GM21526 (cell line): ENCODE results near the gene LIMS4.
"Not testable (repeated sequence)": the region's sequence is repeated elsewhere in the genome, so short reads cannot be mapped to it uniquely, and the experiment has no call there.

ENCODE experiments used
- ATAC-seq: cut with Tn5 transposase; IDR thresholded peaks from one replicate; pipeline ENCODE4 v1.9.1; 2021; ENCODE audit warnings: moderate library complexity; ENCODE audit not compliant: unreplicated experiment, low FRiP score

Gene LIMS4, protein sequence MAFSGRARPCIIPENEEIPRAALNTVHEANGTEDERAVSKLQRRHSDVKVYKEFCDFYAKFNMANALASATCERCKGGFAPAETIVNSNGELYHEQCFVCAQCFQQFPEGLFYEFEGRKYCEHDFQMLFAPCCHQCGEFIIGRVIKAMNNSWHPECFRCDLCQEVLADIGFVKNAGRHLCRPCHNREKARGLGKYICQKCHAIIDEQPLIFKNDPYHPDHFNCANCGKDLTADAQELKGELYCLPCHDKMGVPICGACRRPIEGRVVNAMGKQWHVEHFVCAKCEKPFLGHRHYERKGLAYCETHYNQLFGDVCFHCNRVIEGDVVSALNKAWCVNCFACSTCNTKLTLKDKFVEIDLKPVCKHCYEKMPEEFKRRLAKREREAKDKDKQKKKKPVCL

DNA sequence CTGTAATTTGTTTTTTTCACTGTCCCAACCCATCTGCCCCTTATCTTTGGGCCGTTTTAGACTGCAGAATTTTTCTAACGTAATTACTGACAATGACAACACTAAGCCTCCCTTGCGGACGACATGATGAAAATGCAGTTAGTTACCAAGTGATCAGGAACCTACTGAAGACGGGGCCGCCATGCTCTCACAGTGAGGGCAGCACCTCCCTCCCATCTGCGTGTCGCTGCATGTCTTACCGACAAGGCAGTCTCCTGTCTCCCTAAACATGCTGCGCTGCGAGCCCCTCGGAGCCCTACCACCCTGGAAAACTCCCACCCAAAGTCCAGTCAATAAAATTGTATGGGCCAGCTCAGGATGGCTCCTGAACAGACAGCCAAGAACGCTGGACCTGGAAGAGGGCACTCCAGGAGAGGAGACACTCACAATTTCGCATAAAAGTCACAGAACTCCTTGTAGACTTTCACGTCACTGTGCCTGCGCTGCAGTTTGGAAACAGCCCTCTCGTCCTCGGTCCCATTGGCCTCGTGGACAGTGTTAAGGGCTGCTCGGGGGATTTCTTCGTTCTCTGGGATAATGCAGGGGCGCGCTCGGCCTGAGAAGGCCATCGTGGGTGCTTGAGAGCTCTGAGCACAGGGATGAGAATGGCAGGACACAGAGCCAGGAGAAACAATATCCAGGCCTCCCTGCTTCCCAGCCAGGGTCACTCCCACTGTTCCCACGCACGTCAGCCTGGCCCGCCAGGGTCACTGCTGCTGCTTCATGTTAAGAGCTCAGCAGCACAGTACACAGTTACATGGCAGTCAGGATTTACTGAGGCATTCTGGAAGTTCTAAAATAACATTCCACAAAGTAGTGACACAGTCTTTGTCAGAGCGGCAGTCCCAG is at the start of gene LIMS4:
Gene LIMS4, minus strand, starts transcription at position 646 of the 888 bp plus-strand sequence. Its CDS starts 38 bp downstream, at position 608.
- ATAC-seq, result not testable (repeated sequence)

DNA sequence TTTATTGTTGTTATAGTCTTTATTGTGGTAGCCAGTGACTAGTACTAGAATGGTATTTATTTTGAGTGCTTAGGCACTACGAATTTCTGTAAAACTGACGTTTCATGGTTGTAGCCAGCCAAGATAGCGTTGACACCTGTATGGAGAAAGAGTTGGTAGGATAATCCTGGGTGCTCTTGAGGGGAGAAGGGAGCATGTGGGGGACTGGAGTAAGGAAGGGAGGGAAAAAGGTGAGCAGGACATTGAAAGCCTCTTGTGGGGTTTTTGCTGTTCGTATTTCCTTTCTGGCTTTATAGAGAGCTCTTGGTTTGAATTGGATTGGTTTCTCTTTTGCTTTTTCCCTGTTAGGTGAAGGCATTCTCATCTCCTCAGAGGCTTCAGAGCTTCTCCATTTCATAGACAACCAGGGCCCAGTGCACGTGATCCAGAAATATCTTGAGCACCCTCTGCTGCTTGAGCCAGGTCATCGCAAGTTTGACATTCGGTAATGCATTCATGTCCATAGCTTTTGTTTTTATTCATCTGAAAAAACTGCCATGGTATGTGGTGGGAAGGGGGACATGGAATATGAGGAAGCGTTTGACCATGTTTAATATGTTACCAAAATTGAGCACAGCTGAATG is 27.2 kb upstream of the LIMS4 start:
- ATAC-seq, result not testable (repeated sequence)

GRCh38 chr2:110496027-110496426 is 23.4 kb upstream of the LIMS4 start:
- ATAC-seq, result not testable (repeated sequence)

GRCh38 chr2:110494488-110494887 is 21.9 kb upstream of the LIMS4 start:
- not testable (repeated sequence) for ATAC-seq

GRCh38 chr2:110488991-110489390 is 16.4 kb upstream of the LIMS4 start:
- ATAC-seq, result not testable (repeated sequence)

- not testable (repeated sequence) for ATAC-seq
Observed at GRCh38 chr2:110482697-110483096, 10.1 kb upstream of the LIMS4 start.

DNA sequence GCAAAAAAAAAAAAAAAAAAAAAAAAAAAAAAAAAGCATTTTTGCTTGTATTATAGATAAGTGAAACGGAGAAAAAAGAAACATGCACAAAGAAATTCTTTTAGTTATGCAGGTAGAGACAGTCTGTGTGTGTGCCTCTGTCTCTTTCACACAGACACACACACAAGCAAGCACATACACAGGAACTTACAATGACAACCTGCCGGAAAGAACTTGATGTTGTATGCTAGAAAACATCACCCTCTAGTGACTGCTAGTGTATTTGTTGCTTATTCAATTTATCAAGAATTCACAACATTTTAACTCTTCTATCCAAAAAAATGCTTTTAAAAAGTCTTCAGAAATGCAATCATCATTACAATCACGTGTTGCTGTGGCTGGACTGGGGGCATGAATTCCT is 8.6 kb upstream of the LIMS4 start:
- ATAC-seq, result not testable (repeated sequence)

GRCh38 chr2:110480084-110480483 is 7.5 kb upstream of the LIMS4 start:
- ATAC-seq, result not testable (repeated sequence)

DNA sequence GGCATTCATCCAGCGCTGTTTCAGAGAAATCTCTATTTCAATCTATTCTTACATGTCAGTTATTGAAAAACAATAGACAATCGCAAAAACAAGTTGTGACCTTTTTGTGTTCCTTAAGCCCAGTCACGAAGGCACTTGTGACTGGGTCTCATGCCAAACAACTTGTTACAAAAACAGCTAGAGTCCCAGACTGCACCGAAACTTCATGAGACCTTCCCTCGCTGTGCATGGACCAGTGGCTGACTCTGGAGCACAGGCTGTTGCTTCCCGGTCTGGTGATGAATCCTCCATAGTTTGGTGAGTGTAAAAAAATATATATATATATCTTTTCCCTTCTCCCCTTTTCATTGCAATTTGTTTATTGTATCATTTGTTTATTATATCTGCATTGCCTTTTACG is 4.8 kb upstream of the LIMS4 start:
- ATAC-seq, result not testable (repeated sequence)

GRCh38 chr2:110476952-110477351 is 4.3 kb upstream of the LIMS4 start:
- not testable (repeated sequence) for ATAC-seq

DNA sequence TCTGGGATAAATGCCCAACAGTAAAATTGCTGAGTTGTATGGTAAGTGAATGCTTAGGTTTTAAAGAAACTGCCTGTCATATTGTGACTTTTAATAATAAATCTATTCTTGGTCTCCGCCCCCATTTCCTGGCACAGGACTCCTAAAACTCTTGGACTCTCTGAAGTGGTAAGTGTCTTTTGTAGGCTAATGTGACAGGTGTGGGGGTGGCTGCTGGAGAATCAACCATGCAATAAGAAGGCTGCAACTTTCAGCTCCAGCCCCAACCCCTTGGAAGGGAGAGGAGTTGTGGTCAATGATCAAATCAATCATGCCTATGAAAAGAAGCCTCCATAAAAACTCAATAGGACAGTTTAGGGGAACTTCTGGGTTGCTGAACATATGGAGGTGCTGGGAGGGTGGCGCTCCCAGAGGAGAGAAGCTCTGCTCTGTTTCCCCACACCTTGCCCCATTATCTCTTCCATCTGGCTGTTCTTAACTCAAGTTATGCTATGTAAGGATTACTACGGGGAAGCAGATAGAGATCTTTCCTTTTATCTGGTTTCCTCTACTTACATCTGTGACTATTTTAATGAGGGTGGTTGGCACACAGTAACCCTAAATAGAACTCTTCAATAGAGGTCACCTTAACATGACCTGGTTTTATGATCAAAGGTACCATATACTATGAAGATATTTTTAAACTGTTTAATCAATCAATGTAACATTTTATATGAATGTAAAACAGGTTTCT is 3.2 kb upstream of the LIMS4 start:
- ATAC-seq, result not testable (repeated sequence)

DNA sequence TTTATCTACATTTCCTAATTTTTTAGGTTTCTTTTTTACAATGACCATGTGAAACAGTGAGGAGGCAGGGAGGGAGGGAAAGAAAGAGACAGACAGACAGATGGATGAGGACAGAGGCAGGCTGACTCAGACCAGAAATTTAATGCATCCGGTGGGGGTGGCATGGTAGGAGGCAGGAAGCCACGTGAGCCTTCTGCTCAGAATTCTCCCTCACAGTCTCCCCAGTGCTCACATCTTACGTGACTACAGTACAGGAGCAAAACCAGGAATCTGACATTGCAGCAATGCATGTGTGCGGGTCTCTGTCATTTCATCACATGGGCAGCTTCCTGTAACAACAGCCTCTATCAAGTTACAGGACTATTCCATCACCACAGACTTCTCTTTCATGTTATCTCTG is 2.3 kb upstream of the LIMS4 start:
- ATAC-seq, result peak; percentile 93

GRCh38 chr2:110473059-110473358 is 393 bp upstream of the LIMS4 start:
- not testable (repeated sequence) for ATAC-seq

DNA sequence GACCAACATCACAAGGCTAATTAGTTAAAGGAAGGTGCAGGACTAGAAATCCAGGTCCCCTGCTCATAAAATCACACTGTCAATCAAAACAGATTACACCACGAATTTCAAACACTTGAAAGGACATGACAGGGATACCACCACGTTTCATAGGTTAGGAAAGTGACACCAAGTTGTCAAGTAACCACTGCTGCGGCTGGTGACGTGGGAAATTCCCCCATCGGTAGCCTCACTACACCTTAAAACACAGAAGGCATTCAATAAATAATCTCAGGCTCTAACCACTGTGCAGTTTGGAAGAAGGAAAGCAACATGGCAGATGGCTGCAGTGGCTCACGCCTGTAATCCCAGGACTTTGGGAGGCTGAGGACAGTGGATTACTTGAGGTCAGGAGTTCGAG is 3.7 kb downstream of the LIMS4 start:
- not testable (repeated sequence) for ATAC-seq

GRCh38 chr2:110465312-110465711 is 7.3 kb downstream of the LIMS4 start:
- ATAC-seq, result peak; percentile 80

DNA sequence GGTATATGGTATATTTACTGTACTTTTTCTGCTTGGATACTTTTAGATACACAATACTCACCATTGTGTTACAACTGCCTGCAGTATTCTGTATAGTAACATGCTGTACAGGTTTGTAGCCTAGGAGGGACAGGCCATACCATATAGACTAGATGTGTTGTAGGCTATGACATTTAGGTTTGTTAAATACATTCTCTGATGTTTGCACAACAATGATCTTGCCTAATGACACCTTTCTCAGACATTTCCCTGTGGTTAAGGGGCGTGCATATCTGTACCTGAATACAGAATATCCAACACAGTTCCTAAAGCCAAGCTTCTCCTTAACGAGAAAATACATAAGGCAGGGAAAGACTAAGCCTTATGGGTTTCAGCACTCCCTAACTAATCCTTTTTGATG is 10.2 kb downstream of the LIMS4 start:
- not testable (repeated sequence) for ATAC-seq

GRCh38 chr2:110460318-110460717 is 12.3 kb downstream of the LIMS4 start:
- not testable (repeated sequence) for ATAC-seq

DNA sequence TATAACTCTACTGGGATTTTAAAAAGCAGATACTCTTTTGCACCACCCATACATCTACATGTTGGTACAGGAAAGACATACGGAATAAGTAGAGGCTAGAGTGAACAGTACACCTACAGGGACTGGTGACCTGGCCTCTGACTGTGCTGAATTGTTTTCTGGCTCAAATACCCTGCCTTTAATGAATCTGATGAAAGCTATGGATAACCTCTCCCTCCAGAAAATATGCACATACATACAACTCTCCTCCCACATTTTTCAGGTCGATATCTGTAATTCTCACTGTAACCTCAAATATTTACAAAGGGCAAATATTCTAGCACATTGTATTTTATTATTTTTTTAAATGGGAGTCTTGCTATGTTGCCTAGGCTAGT is 15.4 kb downstream of the LIMS4 start:
- ATAC-seq, result not testable (repeated sequence)

DNA sequence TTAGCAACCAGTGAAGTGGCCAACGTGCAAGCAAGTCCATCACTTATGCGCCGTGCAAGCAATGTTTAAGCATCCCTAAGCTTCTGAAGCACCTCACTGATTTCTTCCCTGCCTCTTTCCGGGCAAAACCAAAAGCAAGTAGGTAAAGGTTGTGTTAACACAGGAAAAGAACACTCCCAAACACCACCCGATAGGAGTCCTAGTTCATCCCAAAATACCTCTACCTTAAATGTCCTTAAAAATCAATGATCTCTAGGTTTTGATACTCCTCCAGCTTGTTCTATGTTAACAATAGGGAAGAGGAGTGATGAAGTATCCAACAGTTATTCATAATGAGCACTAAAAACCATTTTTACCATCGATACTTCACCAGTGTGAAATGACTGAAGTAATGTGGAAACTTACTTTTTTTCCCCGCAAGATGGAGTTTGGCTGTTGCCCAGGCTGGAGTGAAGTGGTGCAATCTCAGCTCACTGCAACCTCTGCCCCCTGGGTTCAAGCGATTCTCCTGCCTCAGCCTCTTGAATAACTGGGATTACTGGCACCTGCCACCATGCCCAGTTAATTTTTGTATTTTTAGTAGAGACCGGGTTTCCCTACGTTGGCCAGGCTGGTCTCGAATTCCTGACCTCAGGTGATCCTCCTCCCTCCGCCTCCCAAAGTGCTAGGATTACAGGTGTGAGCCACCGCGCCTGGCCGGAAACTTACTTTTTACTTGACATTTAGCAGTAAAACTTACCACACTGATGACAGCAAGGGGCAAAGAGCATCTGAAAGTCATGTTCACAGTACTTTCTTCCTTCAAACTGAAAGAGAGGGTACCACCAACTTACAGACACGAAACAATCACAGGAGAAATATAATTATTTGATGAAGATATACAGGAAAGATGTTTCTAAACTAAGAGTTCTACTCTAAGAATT is 16.1 kb downstream of the LIMS4 start:
- ATAC-seq, result not testable (repeated sequence)
